Heart left ventricle (tissue), 13 donors: Measurements from ENCODE around the gene SUSD6.

ENCODE experiments used
- POLR2A ChIP-seq, 2 donors: fragments of 450-650 bp; IDR thresholded peaks; one replicate each; pipeline ENCODE4 v1.6.1; 2017; ENCODE audit warnings: antibody characterized with exemption in 2 of 2, mild to moderate bottlenecking in 2 of 2, moderate library complexity in 2 of 2
- TF ChIP-seq, protein P1 (sequence below), 12 donors: fragments of 200-600 bp; sonication (generic) in 4 of 12; IDR thresholded peaks; one replicate each; pipeline versions ENCODE4 v1.5.0 to v1.8.0; 2018 to 2022; ENCODE audit warnings: antibody characterized with exemption in 12 of 12, mild to moderate bottlenecking in 5 of 12
- donor health status: ischemic (EF 13 %, LVEDD 7.1; RV severe dilation, severe dysfunction).
- donor health status: DM: no; HTN: yes; CAD: no.
- donor health status: DM: no; HTN: no; CAD: no.
- donor health status: ischemic (EF 25% LVEDD 6.9; RV normal size, moderate dysfunction).
- donor health status: ischemic (EF 25% LVEDD 5.7; RV mildly dilated, moderate dysfunction).
- donor health status: ischemic (EF 35%, LVEDD 5.7; RV mildly dilated, moderate dysfunction).
- donor health status: nonischemic (EF 11% LVEDD 7.7; RV severe dilation, severe dysfunction).
- donor health status: DM: yes; HTN: yes; CAD: no.
- donor health status: PGD.
- donor health status: ischemic (EF 29% LVEDD 5.4; RV normal size, mild dysfunction).
- donor health status: nonischemic (EF 23%, LVEDD 6.1; RV moderate dilation, normal function).

- TF ChIP-seq, protein P1, sequence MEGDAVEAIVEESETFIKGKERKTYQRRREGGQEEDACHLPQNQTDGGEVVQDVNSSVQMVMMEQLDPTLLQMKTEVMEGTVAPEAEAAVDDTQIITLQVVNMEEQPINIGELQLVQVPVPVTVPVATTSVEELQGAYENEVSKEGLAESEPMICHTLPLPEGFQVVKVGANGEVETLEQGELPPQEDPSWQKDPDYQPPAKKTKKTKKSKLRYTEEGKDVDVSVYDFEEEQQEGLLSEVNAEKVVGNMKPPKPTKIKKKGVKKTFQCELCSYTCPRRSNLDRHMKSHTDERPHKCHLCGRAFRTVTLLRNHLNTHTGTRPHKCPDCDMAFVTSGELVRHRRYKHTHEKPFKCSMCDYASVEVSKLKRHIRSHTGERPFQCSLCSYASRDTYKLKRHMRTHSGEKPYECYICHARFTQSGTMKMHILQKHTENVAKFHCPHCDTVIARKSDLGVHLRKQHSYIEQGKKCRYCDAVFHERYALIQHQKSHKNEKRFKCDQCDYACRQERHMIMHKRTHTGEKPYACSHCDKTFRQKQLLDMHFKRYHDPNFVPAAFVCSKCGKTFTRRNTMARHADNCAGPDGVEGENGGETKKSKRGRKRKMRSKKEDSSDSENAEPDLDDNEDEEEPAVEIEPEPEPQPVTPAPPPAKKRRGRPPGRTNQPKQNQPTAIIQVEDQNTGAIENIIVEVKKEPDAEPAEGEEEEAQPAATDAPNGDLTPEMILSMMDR (IDR thresholded peaks at IDR 0.05) = no peak
- no peak for TF ChIP-seq POLR2A (IDR thresholded peaks at IDR 0.05)
Measured at GRCh38 chr14:69617796-69618195, 6.4 kb downstream of the SUSD6 start.
